Mesothelial cell of epicardium (in vitro differentiated cells): ENCODE results near the gene ST6GALNAC2. TPM values are rescaled to one million over a fixed set of nuclear protein-coding genes. Genes with fewer than 3 reads are reported as not detected.

Experiments
- DNase-seq, 2 experiments: peaks; one replicate each; pipeline ENCODE4 v3.0.0; 2021; ENCODE audit warnings: low spot score in 2 of 2; ENCODE audit not compliant: unreplicated experiment in 2 of 2
- H3K27ac Mint-ChIP-seq: 2 replicates; pipeline ENCODE4 v1.8.0; 2021; ENCODE audit warnings: mixed read lengths
- H3K27me3 Mint-ChIP-seq: 2 replicates; pipeline ENCODE4 v1.8.0; 2021; ENCODE audit warnings: low read depth, mixed read lengths
- H3K36me3 Mint-ChIP-seq: 2 replicates; pipeline ENCODE4 v1.8.0; 2021; ENCODE audit warnings: mixed read lengths
- H3K4me1 Mint-ChIP-seq: 2 replicates; pipeline ENCODE4 v1.8.0; 2021; ENCODE audit warnings: mixed read lengths
- H3K4me3 Mint-ChIP-seq: 2 replicates; pipeline ENCODE4 v1.8.0; 2021; ENCODE audit warnings: mild to moderate bottlenecking, moderate library complexity, mixed read lengths
- H3K9me3 Mint-ChIP-seq: 2 replicates; pipeline ENCODE4 v1.8.0; 2021; ENCODE audit warnings: mixed read lengths
- total RNA-seq: library from RNA; stranded (reverse); gene quantifications from 3 replicates; pipeline ENCODE4 v1.2.1, GENCODE V29; 2021
- TF ChIP-seq, protein P1 (sequence below): fragments of 200-600 bp; sonication (generic); IDR thresholded peaks from one replicate; pipeline ENCODE4 v1.5.0; 2021; ENCODE audit warnings: antibody characterized with exemption; ENCODE audit not compliant: unreplicated experiment

Gene ST6GALNAC2
- total RNA-seq, 1 donor from 2014 or later = 1.3 TPM

DNA sequence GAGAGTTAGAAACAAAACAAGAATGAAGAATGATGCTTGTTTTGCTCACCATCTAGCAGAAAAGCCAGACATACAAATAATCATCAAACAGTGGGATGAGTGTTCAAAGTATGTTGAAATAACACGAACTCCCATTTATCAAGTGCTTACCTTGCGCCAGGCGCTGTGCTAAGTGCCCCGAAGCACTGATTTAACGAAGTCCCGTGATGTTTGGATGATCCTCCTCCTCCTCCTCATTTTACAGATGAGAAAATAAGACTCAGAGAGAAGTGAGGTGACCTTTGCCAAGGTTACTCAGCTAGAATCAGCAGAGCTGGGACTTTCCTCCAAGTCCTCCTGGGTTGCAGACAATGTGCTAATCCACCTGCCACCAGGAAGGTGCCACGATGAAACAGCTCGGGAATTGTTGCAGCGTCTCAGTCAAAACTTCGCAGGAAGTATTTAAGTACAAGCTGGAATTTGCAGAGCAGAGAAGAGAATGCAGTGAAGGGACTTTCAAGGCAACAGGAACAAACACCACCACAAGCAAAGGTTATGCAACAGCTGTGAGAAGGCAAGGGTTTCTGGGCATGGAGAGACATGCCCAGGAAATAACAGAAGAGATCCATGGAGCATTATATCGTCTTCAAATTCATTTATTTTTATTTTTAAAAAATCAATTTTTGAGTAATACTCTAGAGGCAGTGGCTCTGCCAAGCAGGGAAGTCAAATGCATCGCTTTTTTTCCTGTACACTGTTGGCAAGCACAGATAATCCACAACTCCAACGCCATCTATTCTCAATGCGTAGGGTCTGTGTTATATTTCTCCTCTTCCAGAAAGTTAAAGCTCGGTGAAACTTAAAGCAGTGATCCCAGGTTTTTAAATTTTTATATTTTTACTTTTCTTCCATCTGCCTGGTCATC is 34.7 kb downstream of the ST6GALNAC2 start:
- peak overlapping the region; percentile 36 for H3K4me3 Mint-ChIP-seq

GRCh38 chr17:76549539-76549938 is 36.1 kb downstream of the ST6GALNAC2 start:
- no peak overlapping the region for H3K27ac Mint-ChIP-seq
- H3K9me3 Mint-ChIP-seq = no peaks in the 10 kb centered on the region
- H3K4me1 Mint-ChIP-seq = peaks cover 10% of the 10 kb centered on the region
- H3K36me3 Mint-ChIP-seq = no peaks in the 10 kb centered on the region
- no peak for DNase-seq
- H3K4me3 Mint-ChIP-seq = no peak overlapping the region
- TF ChIP-seq, protein P1, sequence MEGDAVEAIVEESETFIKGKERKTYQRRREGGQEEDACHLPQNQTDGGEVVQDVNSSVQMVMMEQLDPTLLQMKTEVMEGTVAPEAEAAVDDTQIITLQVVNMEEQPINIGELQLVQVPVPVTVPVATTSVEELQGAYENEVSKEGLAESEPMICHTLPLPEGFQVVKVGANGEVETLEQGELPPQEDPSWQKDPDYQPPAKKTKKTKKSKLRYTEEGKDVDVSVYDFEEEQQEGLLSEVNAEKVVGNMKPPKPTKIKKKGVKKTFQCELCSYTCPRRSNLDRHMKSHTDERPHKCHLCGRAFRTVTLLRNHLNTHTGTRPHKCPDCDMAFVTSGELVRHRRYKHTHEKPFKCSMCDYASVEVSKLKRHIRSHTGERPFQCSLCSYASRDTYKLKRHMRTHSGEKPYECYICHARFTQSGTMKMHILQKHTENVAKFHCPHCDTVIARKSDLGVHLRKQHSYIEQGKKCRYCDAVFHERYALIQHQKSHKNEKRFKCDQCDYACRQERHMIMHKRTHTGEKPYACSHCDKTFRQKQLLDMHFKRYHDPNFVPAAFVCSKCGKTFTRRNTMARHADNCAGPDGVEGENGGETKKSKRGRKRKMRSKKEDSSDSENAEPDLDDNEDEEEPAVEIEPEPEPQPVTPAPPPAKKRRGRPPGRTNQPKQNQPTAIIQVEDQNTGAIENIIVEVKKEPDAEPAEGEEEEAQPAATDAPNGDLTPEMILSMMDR = no peak
- H3K27me3 Mint-ChIP-seq = no peaks in the 10 kb centered on the region

More for the DNA sequence above, 34.7 kb downstream of the ST6GALNAC2 start:
- Mint-ChIP-seq H3K4me1 (peaks cover 14% of the 10 kb centered on the region), H3K27ac (peak overlapping the region; percentile 90), H3K9me3 (no peaks in the 10 kb centered on the region), H3K27me3 (no peaks in the 10 kb centered on the region), H3K36me3 (no peaks in the 10 kb centered on the region)
- TF ChIP-seq, protein P1 = no peak
- DNase-seq = no peak

- Mint-ChIP-seq H3K36me3 (no peaks in the 10 kb centered on the region), H3K4me3 (no peak overlapping the region), H3K27ac (no peak overlapping the region), H3K27me3 (no peaks in the 10 kb centered on the region), H3K9me3 (no peaks in the 10 kb centered on the region), H3K4me1 (peaks cover 14% of the 10 kb centered on the region)
- DNase-seq = no peak
- TF ChIP-seq, protein P1 = no peak
Observed at GRCh38 chr17:76549215-76549518, 36.5 kb downstream of the ST6GALNAC2 start.

- no peaks in the 10 kb centered on the region for H3K36me3 Mint-ChIP-seq
- no peak overlapping the region for H3K4me3 Mint-ChIP-seq
- no peaks in the 10 kb centered on the region for H3K9me3 Mint-ChIP-seq
- peaks cover 19% of the 10 kb centered on the region for H3K4me1 Mint-ChIP-seq
- H3K27me3 Mint-ChIP-seq = no peaks in the 10 kb centered on the region
- H3K27ac Mint-ChIP-seq = no peak overlapping the region
- TF ChIP-seq, protein P1 = no peak
- no peak for DNase-seq
Observed at GRCh38 chr17:76548378-76549214, 37.1 kb downstream of the ST6GALNAC2 start.

DNA sequence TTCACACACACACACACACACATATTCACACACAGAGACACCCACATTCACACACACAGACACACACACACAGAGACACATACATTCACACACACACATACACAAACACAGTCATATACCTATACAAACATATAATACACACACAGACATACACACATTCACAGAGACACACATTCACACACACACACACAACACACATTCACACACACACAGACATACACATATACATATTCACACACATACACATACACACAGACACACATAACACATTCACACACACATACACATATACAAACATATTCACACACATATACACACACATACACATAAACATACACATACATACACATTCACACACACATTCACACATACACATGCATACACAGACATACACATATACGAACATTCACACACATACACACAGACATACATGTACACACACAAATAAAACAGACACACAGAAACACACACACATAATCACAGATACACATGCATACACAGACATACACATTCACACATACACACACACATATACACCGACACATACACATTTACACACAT is 37.9 kb downstream of the ST6GALNAC2 start:
- no peaks in the 10 kb centered on the region for H3K9me3 Mint-ChIP-seq
- peaks cover 27% of the 10 kb centered on the region for H3K4me1 Mint-ChIP-seq
- H3K36me3 Mint-ChIP-seq = no peaks in the 10 kb centered on the region
- no peaks in the 10 kb centered on the region for H3K27me3 Mint-ChIP-seq
- no peak for DNase-seq
- no peak overlapping the region for H3K4me3 Mint-ChIP-seq
- no peak overlapping the region for H3K27ac Mint-ChIP-seq
- TF ChIP-seq, protein P1 = no peak
